Measurements from ENCODE around the gene KRTAP10-12. TPM values are rescaled to one million over a fixed set of nuclear protein-coding genes. Genes with fewer than 3 reads are reported as not detected.

The KRTAP10-12 gene
- total RNA-seq, 2 donors from 2014 or later = not detected

GRCh38 chr21:44732956-44733355 lies 36.0 kb downstream of the KRTAP10-12 start:
- no peak for DNase-seq (ENCODE audit: low spot score in 2 of 2)
- Mint-ChIP-seq H3K27ac (no peak overlapping the region), H3K36me3 (no peaks in the 10 kb centered on the region), H3K9me3 (no peaks in the 10 kb centered on the region)
- no peak for ATAC-seq

DNA sequence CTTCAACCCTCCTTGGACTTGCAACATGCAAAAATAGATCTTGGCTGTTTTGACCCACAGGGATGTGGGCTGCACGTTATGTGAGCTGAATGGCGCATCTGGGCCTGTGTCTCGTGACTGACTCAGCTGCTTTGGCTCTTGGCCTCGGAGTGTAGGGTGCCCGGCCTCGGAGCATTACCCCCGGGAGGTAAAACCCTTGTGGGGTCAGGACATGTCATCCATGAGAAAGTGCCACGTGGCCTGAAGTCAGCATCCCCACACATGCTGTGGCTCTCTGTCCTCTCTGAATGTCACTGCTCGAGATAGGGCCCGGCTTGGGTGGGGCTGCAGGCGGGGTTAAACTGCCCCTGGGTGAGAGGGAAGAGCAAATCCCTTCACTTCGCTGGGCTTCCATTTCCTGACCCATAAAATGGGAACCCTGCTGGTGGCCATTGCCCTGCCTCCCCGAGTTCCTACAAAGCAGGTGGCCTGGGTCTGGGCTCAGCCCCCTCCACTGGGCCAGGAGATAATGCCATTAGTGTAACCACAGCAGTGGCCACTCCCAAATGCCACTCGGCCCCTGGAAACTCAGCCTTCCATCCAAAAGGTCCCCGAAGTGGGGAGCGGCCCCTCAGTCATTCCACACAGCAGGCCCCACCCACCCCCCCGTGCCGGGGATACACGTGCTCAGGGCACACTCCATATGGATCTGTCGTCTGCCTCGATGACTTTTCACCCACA lies 37.2 kb downstream of the KRTAP10-12 start:
- H3K9me3 Mint-ChIP-seq = peaks cover 0 to 3% of the 10 kb centered on the region in 2 donors
- no peak for DNase-seq (ENCODE audit: low spot score in 2 of 2)
- H3K27ac Mint-ChIP-seq = no peak overlapping the region
- no peaks in the 10 kb centered on the region for H3K36me3 Mint-ChIP-seq
- ATAC-seq = no peak

GRCh38 chr21:44734841-44735240 lies 37.9 kb downstream of the KRTAP10-12 start:
- no peak for ATAC-seq
- H3K9me3 Mint-ChIP-seq = peaks cover 0 to 3% of the 10 kb centered on the region in 2 donors
- no peak for DNase-seq (ENCODE audit: low spot score in 2 of 2)
- H3K27ac Mint-ChIP-seq = no peak overlapping the region
- H3K36me3 Mint-ChIP-seq = no peaks in the 10 kb centered on the region

- peaks cover 0 to 3% of the 10 kb centered on the region in 2 donors for H3K9me3 Mint-ChIP-seq
- no peak for DNase-seq (ENCODE audit: low spot score in 2 of 2)
Observed at GRCh38 chr21:44735821-44736220, 38.8 kb downstream of the KRTAP10-12 start.

GRCh38 chr21:44736291-44737004 lies 39.5 kb downstream of the KRTAP10-12 start:
- peaks cover 0 to 3% of the 10 kb centered on the region in 2 donors for H3K9me3 Mint-ChIP-seq
- no peak overlapping the region for H3K27ac Mint-ChIP-seq
- no peaks in the 10 kb centered on the region for H3K36me3 Mint-ChIP-seq
- no peak for DNase-seq (ENCODE audit: low spot score in 2 of 2)
- no peak for ATAC-seq

More at GRCh38 chr21:44735821-44736220, 38.8 kb downstream of the KRTAP10-12 start:
- Mint-ChIP-seq H3K36me3 (no peaks in the 10 kb centered on the region), H3K27ac (no peak overlapping the region)
- ATAC-seq = no peak

- DNase-seq (ENCODE audit: low spot score in 2 of 2) = no peak
- Mint-ChIP-seq H3K9me3 (peaks cover 0 to 3% of the 10 kb centered on the region in 2 donors), H3K27ac (no peak overlapping the region), H3K36me3 (no peaks in the 10 kb centered on the region)
- ATAC-seq = no peak
Observed at GRCh38 chr21:44737706-44738354, 40.9 kb downstream of the KRTAP10-12 start.

DNA sequence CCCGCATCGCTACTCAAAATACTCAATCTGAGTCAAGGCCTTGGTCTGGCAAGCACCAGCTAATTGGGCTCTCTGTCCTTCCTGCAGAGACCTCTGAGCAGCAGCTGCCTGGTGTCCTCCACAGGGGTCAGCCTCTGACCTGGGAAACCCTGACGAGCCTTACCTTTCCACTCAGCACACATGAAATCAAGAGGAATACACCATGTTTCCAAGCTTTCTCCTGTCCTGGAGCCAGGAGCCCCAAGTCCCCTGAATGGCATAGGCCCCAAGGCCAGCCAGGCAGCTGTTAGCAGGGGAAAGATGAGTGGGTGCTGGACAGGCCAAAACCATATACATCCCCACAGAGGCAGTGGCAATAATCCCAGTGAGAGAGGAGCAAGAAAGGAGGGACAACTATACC lies 41.6 kb downstream of the KRTAP10-12 start:
- DNase-seq (ENCODE audit: low spot score in 2 of 2) (no peak), ATAC-seq (no peak)
- Mint-ChIP-seq H3K27ac (no peak overlapping the region), H3K36me3 (no peaks in the 10 kb centered on the region), H3K9me3 (peaks cover 0 to 3% of the 10 kb centered on the region in 2 donors)

DNA sequence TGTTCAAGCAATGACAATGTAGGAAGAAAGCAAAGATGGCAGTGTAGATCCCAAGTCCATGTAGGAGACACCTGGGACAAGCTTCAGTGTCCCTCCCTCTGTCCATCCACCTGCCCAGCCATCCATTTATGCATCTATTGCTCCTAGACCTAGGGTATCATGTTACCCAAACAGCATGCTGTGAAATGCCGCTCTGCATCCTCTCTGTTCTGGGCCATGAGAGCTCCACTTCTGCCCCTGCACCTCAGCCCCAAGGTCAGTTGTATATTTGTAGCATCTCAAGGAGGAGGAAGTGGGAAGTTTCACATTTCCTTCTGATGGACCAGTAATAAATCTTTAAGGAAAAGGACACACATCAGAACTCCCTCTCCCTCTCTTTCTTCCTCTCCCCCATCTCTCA lies 42.3 kb downstream of the KRTAP10-12 start:
- H3K27ac Mint-ChIP-seq = no peak overlapping the region
- peaks cover 0 to 3% of the 10 kb centered on the region in 2 donors for H3K9me3 Mint-ChIP-seq
- H3K36me3 Mint-ChIP-seq = no peaks in the 10 kb centered on the region
- ATAC-seq (no peak), DNase-seq (ENCODE audit: low spot score in 2 of 2) (no peak)

- Mint-ChIP-seq H3K9me3 (peaks cover 0 to 3% of the 10 kb centered on the region in 2 donors), H3K27ac (no peak overlapping the region), H3K36me3 (no peaks in the 10 kb centered on the region)
- DNase-seq (ENCODE audit: low spot score in 2 of 2) (no peak), ATAC-seq (no peak)
Observed at GRCh38 chr21:44740742-44741141, 43.8 kb downstream of the KRTAP10-12 start.

GRCh38 chr21:44741921-44742320 lies 44.9 kb downstream of the KRTAP10-12 start:
- Mint-ChIP-seq H3K36me3 (no peaks in the 10 kb centered on the region), H3K27ac (no peak overlapping the region), H3K9me3 (peaks cover 0 to 3% of the 10 kb centered on the region in 2 donors)
- ATAC-seq (no peak), DNase-seq (ENCODE audit: low spot score in 2 of 2) (no peak)

DNA sequence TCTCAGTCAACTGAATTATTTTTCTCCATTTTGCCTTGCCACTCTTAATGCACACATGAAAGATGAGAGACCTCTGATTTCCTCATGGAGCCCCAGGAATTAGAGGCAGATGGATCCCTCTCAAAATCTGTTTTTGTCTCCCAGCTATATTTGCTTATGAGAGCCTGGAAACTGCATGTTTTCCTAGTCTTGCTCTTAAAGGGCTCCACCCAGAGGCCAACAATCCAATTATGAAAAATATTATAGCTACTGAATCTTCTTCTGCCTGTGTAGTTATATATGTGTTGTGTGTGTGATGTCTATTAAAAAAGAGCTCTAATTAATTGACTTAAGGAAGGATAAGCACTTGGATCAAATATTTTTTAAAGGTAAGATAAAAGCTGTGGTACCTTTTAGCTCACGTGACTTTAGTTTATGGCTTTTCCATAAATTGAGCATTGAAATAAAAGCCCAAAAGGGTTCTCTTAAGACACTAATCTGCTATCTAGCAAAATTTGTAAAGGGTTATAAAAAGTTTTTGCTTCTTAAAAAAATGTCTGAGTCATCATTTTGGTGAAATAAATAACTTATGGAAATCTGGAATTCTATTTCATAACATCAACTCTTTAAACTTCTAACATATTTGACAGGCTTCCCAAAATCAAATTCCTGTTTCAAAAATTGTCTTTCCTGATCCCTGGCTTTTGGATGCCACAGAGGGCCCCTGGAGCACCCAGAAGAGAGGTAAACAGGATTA lies 45.6 kb downstream of the KRTAP10-12 start:
- H3K27ac Mint-ChIP-seq = no peak overlapping the region
- ATAC-seq (no peak), DNase-seq (ENCODE audit: low spot score in 2 of 2) (no peak)
- peaks cover 0 to 3% of the 10 kb centered on the region in 2 donors for H3K9me3 Mint-ChIP-seq
- no peaks in the 10 kb centered on the region for H3K36me3 Mint-ChIP-seq

Other genes starting within 250 kb of the KRTAP10-12 start
- gene LRRC3, start 241.7 kb upstream of the KRTAP10-12 start, total RNA-seq = 1 to 10 TPM; 4.8 to 5.6 TPM
- not detected for gene KRTAP10-1, start 157.0 kb upstream of the KRTAP10-12 start, total RNA-seq
- gene KRTAP10-2, start 145.7 kb upstream of the KRTAP10-12 start, total RNA-seq = not detected
- not detected for gene KRTAP10-3, start 138.4 kb upstream of the KRTAP10-12 start, total RNA-seq
- gene KRTAP10-4, start 123.4 kb upstream of the KRTAP10-12 start, total RNA-seq = not detected
- not detected for gene KRTAP10-5, start 116.6 kb upstream of the KRTAP10-12 start, total RNA-seq
- not detected for gene KRTAP10-6, start 104.7 kb upstream of the KRTAP10-12 start, total RNA-seq
- gene KRTAP10-7, start 96.6 kb upstream of the KRTAP10-12 start, total RNA-seq = not detected
- not detected for gene KRTAP10-8, start 85.1 kb upstream of the KRTAP10-12 start, total RNA-seq
- not detected for gene KRTAP10-9, start 70.1 kb upstream of the KRTAP10-12 start, total RNA-seq
- gene KRTAP10-10, start 59.8 kb upstream of the KRTAP10-12 start, total RNA-seq = not detected
- not detected for gene KRTAP10-11, start 50.8 kb upstream of the KRTAP10-12 start, total RNA-seq
- gene KRTAP12-4, start 42.5 kb upstream of the KRTAP10-12 start, total RNA-seq = not detected
- not detected for gene KRTAP12-3, start 39.2 kb upstream of the KRTAP10-12 start, total RNA-seq
- not detected for gene KRTAP12-2, start 30.2 kb upstream of the KRTAP10-12 start, total RNA-seq
- not detected for gene KRTAP12-1, start 15.0 kb upstream of the KRTAP10-12 start, total RNA-seq
- gene TSPEAR, start 14.4 kb downstream of the KRTAP10-12 start, total RNA-seq = not detected
- 100 to 1,000 TPM; 114 to 126 TPM for gene UBE2G2, start 104.6 kb downstream of the KRTAP10-12 start, total RNA-seq
- gene SUMO3, start 120.9 kb downstream of the KRTAP10-12 start, total RNA-seq = 10 to 100 TPM; 72.8 to 81.2 TPM
- 10 to 100 TPM; 61.7 to 99.8 TPM for gene PTTG1IP, start 176.5 kb downstream of the KRTAP10-12 start, total RNA-seq
- gene ITGB2, start 223.7 kb downstream of the KRTAP10-12 start, total RNA-seq = 100 to 1,000 TPM; 151 to 272 TPM
- gene SLX9, start 242.9 kb downstream of the KRTAP10-12 start, total RNA-seq = 10 to 100 TPM; 25.3 to 63.9 TPM

Data from activated naive CD4-positive, alpha-beta T cell treated with anti-CD3 and anti-CD28 coated beads, Interleukin-2, amount 50 U/mL, for 72 hours (primary cell).